Stimulated activated CD4-positive, alpha-beta T cell treated with anti-CD3 and anti-CD28 coated beads, Interleukin-15, amount 100 ng/mL, for 48 hours (primary cell): Measurements from ENCODE around the gene SPSB4.

ENCODE experiments used
- DNase-seq, 2 donors: peaks; one replicate each; pipeline ENCODE4 v3.0.0-alpha.2; 2020; ENCODE audit warnings: low read depth in 2 of 2

The SPSB4 gene

DNA sequence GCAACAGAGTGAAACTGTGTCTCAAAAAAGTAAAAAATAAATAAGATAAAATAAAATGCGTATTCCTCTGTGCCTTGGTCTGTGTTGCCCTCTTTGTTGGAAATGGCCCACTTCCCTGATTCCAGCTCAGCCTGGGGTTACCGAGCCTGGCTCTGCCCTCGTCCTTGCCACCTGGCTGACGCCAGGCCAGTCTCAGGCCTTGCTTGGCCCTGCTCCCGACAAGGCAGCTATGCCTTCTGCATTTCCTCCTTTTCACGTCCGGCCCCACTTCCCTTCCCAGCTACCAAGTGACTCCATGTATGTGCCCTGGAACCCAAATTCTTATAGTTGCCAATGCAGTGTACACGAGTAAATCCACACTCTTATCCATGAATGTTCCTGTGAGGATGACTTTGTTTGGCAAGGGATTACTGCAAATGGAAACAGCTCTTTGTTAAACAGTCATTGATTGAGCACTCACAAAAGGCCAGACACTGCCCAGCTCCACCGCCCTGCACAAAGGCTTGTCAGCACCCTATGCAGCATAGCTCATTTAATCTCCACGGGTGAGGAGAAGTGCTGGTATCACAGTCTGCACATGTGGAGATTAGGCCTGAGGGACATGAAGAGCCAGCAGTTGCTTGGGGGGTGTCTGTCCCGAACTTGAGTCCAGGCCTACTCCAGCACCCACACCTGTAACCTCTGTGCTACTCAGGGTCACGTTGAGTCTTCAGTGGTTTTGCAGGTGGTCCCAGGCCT lies 25.1 kb downstream of the SPSB4 start:
- DNase-seq, result no peak

DNA sequence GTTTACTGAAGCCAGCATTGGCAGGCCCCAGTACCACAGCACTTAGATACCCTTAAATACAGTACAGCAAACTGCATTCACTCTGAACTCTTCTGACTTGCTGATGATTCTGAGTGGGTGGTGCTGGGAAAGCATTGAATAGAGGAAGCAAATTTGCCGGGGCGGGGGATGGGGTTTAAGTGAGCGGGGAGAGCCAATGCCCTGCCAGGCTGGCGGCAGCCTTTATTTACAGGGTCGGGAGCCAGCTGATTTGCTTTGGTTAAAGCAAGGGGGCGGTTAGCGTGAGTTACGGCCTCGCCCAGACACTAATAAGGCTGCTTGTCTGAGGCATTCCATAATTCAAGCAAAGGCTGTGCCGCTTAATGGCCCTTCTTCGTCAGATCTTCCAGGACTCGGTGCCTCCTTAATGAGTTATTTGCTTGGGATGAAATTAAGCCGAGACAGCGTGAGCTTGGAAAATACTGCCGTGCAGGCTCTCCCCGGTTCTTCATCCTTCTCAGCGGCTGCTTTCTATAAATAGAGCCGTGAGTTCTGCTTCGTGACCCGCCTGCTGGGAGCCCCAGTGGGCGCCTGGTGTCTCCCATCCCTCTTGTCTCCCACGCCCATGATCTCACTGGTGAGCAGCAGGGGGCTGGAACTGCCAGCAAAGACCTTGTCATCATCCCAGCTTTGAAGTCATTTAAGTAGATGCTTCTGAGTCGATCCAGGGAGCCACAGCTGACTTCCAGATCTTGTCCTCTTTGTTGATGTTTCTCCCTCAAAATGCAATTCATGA lies 25.8 kb downstream of the SPSB4 start:
- DNase-seq, result no peak

DNA sequence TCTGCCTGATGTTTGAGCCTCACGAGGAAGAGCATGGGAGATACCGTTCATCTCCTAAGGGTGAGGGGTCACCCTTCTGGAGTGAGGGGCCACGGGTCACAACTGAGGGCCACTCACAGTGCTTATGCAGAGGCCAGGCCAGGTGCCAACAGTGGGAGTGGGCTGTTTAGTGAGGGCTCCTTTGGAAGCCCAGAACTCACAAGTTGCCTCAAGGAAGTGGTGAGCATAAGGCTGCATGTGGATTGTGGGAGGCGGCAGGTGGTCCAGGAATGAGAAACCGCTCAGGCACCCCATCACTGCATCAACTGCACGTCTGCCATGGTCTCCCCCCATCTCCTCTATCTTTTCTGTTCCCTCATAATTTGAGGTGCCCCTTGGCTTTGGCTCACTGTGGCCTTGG lies 26.5 kb downstream of the SPSB4 start:
- DNase-seq, result no peak

DNA sequence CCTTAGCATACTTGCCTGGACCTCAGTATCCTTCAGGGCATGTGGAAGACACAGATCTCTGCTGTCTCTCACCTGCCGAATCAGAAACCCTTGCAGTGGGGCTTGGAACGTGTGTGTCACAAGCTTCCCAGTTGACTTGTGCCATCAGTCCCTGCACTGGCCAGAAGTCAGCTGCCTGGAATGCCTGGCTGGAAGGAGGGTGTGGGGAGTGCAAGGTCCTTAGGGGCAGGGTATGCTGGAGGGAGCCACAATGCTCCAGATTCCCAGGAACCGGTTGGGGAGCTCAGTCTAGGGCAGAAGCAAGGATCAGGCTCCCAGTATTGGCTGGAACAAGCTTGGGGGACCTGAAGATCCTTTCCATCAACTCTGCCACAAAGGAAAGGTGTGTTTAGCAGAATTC lies 27.1 kb downstream of the SPSB4 start:
- DNase-seq, result no peak

DNA sequence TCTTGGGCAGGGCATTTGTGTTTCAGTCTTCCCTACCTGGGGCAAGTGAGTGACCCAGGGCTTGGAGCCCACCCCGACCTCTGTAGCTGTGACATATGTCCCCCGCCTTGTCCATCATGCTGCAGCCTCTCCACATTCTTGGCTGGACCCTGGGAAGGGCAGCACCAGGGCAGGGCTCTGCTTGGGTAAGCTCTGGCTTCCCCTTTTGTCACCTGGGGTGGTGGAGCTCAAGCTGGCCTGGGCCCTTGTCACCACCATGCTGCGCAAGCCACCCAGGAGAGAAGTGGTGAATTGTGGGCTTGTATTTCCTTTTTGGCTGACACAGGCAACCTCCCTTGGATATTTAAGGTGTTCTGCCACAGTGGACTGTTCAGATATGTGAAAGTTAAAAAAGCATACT lies 29.3 kb downstream of the SPSB4 start:
- no peak for DNase-seq

DNA sequence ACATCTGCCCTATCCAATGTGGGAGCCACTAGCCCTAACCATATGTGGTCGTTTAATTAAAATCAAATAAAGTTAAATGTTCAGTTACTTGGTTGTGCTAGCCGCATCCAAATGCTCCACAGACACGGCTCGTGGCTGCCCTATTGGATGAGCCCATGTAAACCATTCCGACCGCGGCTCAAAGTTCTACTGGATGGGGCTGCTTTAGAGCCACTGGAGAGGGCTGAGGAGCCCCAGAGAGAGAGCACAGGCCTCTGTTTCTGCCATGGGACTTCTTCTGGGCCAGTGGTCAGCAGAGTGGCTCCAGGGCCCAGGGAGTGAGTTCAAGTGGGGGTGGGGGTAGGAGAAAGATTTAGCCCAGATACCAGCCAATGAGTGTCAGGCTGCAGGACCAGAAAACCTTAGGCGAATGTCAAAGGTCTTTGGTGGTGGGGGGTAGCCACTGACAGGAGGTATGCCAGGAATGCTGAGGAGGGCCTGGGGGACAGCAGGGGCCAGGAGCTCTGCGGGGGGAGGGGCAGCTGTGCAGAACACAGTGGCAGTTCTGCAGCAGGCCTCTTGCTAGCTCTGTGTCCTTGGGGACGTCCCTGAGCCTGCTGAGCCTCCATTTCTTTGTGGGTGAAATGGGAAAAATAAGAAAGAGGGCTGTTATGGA lies 30.1 kb downstream of the SPSB4 start:
- DNase-seq, result no peak

DNA sequence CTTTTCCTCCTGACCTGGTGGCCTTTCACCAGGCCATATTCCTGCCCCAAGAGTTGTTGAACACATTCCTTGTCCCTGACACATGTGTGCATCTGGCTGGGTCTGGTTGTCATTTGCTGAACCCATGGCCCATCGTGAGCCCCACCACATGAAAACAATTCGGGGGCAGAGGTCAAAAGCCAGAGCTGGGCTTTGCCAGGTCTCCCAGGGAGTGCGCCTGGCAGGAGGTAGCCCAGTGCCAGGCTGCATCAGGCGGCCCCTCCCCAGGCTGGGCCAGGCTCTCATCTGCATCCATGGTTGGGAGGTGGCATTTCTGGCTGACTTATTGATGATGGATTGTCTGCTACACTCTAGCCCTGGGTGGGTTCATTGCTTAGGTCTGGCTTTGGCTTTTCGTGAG lies 30.9 kb downstream of the SPSB4 start:
- DNase-seq, result no peak

DNA sequence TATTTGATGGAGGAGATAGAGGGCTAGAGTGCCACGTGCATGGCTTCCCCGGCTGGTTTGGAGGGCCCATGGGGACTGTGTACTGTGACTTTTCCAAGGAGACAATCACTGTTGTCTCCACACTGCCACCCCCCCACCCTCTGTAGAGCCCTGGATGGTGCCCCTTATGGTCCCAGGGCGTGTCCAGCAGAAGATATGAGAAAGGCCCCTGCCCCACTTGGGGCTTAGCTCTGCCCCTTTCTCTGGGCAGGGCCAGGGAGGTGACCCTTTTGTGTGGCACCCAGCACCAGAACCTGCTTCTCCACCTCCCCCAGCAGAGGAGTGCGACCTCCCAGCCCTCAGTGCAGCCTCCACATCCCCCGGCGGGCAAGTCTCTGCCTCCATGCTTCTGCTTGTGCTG lies 32.1 kb downstream of the SPSB4 start:
- DNase-seq, result no peak

DNA sequence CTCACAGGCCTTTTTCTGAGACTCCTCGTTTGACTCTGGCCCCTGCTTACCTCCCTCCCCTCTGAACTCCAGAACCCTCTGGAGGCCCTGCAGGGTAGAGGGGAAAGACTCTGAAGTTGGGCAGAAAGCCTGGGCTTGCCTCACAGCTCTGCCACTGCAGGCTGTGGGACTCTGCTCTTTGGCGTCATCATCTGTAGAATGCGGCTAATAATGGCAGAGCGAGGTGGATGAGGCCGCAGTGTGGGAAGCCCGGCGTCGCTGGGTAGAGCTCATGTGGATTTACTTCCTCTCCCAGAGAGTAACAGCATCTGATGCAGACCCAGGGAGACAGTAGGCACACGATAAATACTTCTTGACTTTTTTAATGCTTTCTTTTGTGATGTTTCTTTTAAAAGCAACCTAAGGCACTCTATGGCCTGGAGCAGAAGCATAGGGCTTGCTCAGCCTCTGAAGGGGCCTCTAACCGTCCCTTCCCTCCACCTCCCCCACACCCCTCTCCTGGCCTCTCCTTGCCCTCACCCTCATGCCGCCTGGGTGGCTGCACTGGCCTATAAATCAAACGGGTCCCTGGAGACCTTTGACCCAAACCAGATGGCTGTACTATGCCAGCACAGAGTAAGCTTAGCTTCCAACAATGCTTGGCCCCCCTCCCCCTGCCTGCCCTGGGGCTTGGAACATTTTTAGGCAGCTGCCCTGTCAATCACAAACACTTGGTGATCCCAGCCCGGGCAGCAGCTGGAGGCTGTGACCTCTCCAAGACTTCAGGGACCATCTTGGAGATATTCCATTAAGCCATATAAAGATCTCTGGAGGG lies 32.9 kb downstream of the SPSB4 start:
- no peak for DNase-seq

DNA sequence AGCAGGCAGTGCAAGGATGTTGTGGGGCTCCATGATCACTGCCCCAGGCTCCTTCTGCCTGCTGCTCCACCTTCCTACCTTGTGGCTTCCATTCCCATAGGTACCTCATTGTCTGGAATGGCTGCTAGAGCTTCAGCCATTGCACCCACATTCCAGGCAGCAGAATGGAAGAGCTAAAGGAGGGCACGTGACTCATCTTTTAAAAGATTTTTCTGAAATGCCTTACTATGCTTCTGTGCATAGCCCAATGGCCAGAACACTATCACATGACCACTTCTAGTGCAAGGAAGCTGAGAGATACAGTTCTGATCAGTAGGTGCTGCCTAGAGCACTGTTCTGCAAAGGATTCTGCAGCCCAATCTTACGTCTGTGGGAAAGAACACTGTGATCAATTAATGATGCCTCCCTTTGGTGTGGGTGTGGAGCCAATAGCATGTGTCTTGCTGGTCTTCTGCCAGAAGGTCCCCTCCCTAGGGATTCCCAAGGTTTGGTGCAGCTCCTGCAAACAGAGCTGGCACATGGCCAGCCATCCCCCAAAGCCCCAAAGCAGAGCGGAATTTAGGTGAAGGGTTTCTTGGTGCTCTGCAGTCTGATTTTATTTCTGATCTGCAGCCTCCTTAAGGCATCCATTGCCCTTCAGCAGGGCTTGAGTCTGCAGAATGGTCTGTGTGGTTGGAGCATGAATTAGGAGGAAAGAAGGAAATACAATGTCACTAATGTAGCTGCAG lies 34.4 kb downstream of the SPSB4 start:
- DNase-seq, result no peak

DNA sequence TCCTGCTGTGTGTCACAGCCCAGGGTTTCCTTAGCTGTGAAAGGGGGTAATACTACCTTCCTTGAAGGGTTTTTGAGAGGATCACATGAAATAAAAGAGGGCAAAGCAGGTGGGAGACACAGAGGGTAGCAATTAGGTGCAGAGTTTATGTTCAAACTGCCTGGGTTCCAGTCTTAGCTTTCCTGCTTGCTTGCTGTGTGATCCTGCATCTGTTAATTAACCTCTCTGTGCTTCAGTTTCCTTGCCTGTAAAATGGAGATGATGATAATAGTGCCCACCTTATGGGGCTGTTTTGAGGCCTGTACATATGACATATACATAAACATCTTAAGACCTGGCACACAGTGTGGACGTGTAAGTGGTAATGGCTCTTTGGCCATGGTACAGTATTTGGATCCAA lies 35.0 kb downstream of the SPSB4 start:
- DNase-seq, result no peak

DNA sequence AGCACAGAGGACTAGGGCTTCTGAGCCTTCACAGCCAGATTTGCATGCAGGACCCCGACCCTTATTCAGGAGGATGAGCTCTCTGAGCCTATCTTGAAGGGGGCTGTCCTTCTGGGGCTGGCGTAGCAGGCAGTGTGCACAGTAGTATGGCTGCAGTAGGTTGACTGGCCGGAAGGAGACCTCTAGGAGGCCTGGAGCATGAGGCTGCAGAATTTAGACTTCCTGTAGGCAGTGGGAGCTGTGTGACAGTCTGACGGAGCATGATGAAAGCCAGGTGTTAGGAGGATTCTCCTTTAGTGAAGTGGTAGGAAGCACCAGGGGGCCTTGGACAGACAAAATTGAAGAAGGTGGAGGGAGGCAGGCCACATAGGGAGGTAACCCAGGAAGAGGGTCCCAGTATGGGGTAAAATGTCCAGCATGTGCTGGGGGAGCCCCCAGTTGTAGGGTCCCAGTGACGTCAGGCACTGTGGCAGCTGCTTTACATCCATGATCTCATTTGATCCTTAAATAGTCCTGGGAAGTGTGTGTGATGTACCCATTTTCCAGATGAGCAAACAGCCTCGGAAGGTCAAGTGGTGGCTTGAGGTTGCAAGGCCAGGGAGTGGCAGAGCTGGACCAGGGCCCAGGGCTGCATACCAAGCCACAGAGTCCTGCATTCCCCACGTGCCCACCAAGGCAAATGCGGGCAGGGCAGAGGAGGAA lies 36.1 kb downstream of the SPSB4 start:
- no peak for DNase-seq

DNA sequence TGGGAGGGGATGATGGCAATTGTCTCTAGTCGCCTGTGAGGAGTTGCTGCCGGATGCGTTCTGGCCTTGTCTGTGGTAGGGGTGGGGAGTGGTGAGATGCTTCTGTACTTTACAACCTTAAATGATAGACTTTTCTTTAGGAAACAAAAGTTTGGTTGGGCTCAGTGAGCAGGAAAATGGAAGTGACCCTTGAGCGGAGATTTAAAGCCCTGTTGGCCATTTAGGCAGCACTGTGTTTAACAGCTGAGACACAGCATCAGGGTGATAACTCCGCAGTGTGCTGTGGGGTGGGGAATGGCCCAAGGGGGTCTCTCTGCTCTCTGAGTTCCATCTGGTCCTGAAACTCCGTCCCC lies 36.6 kb downstream of the SPSB4 start:
- no peak for DNase-seq

DNA sequence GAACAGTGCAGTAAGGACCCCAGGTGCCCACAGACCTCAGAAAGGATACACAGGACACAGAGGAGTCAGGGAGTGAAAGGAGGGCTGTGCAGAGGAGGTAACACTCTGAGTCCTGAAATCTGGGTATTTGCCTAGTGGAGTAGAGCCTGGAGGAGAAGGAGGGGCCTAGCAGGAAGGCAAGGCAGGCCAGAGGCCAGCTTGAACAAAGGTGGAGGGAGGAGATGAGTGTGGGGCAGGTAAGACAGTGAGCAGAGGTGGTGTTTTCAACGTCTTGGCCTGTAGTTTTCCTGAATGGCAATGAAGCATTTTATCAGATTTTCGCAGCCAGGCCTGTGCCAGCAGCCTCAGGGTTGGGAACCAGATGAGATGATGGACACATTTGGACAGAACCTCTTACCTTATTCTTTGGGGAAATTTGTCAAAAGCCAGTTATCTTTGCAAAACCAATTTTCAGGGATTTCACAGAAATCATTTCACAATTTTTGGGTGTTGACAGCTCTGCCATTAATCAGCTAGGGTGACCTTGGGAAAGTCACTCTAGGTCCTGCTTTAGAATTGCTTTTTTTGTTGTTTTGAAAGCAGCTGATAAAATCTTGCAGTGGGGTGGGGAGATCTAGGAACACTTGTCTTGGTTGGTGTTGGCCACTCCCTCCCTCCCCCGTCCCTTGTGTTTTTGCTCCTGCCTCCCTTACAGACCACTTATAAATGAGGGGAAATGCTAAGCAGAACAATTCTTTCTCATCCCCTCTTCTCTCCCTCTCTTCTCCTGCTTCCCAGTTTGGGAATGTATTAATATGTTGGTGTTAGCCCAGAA lies 38.4 kb downstream of the SPSB4 start:
- DNase-seq, result no peak

DNA sequence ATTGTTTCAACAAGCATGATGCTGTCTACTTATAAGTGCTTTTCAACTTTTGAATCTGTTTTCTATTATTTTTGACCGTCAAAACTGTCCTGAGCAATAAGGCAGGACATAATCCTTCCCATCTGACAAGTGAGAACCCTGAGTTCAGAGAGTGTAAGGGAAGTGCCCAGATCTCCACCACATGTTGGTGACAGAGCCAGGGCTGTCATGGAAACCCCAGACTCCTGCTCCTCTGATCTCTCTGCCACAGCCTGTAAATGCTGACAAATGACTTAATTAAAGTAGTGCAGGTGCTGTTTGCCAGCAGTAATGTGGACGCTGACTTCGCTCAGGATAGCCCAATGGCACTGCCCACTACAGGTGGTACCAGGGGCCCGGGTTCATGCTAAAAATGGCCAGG lies 40.3 kb downstream of the SPSB4 start:
- no peak for DNase-seq

DNA sequence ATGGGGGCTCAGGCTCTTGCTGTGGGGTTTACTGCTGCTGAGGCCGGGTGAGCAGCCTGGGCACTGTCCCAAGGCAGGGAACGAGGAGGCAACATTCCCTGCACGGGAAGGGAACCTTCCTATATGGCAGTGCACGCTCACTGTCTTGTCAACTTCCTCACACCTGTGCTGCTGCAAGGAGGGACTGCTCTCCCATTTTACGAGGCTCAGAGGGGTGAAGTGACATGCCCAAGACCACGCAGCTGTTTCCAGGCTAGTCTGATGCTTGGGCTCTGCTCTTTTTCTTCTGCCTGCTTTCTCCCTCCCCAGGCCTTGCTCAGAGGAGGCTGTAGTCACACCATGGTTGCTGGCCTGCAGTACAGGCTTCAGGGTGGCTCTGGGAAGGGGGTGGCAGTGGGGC lies 41.5 kb downstream of the SPSB4 start:
- no peak for DNase-seq

DNA sequence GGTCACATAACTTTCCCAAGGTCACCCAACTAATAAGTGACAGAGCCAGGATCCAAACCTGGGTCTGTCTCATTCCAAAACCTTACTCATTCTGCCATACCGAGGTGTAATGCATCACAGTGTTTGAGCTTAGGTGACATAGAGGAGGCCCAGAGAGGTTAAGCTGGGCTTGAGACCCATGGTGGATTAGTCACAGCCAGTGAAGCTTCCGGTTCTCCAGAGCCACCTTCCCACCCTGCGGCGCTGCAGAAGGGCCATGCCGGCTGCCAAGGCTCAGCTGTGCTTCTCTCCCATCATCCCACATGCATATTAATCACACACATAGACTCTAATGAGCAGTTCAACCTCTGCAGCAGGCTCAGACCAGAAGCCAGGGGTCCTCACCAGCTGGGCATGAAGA lies 42.2 kb downstream of the SPSB4 start:
- no peak for DNase-seq

DNA sequence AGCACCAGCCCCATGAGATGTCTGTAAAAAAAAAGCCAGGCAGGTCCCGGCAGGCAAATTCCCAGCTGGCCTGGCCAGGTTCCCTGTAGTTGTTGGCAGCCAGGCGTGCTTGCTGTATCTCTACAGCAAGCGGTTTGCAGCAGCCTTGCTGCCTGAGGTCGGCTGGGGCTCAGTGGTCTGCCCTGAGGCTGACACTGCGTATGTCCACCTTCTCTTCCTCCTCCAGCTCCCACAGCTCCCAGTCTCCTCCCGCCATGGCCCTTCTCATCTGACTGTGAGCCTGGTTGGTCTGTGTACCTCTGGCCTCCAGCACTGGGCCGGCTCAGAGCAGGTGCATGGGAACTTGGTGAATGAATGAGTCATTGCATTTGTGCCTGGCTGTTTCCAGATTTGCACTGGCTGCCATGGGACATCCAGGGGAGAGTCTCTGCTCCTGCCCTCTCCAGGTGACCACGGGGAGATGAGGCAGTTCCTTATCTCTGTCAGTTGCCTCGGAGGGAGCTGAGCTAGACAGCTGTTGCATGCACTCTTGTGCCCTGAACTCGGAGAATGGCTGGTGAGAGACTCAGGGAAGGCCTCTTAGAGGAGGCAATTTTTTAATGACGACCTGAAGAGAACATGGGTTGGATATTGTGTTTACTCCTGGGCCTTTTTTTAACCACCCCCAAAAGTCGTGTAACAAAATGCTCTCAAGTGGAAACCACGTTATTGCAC lies 43.0 kb downstream of the SPSB4 start:
- DNase-seq, result no peak

DNA sequence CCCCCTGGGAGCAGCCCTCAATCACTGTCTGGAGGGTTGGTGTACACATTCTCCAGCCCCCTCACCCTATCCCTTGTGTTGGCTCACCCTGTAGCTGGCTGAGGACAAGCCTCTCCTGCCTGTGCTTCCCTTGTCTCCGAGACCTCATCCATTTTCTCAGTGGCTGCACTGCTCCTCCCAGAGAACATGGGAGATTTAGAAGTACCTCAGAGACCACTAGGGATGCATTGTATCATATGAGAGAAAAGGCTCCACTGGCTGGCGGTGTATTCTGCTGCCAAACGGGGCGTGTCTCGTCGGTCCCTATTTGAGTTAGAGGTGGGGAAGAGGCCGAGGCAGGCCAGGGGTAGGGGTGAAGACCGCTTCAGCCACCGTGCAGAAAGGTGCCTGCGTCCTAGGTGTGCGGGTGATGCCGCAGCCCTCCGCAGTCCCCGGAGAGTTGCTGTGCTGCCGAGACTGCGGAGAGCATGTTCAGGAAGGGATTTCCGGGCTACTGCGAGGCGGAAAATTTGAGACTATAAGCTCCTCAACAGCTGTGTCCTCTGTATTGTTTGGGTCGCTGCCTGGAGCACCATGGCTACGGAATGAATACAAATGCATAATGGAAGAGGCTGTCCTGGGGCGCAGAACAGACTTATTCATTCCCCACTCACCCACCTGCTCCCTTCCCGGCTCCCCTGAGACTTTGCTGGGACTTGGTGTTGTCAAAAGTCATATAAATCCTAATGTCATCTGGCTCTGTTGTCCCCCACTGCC lies 43.8 kb downstream of the SPSB4 start:
- DNase-seq, result no peak
